HepG2 (cell line): Measurements from ENCODE around the gene WDR82. TPM values are rescaled to one million over a fixed set of nuclear protein-coding genes. Genes with fewer than 3 reads are reported as not detected.

ENCODE experiments used
- CTCF ChIP-seq: sonication (generic); formaldehyde crosslinking; IDR thresholded peaks from 2 replicates; pipeline ENCODE4 v1.5.0; 2020; ENCODE audit warnings: mild to moderate bottlenecking, missing genetic modification reagents, moderate library complexity
- EHMT2 ChIP-seq: fragments of 200-600 bp; sonication (generic); IDR thresholded peaks from 2 replicates; pipeline ENCODE4 v1.7.0; 2017; ENCODE audit warnings: antibody characterized with exemption, low read depth, low read length, borderline replicate concordance
- ETS1 ChIP-seq: sonication (generic); formaldehyde crosslinking; IDR thresholded peaks from 2 replicates; pipeline ENCODE4 v1.4.0; 2020; ENCODE audit warnings: missing genetic modification reagents
- FLYWCH1 ChIP-seq: sonication (generic); formaldehyde crosslinking; IDR thresholded peaks from 2 replicates; pipeline ENCODE4 v1.8.1; 2023; ENCODE audit warnings: mild to moderate bottlenecking, missing genetic modification reagents
- FOSL2 ChIP-seq: sonication (generic); formaldehyde crosslinking; IDR thresholded peaks from 2 replicates; pipeline ENCODE4 v1.4.0; 2020; ENCODE audit warnings: missing genetic modification reagents
- NPAS2 ChIP-seq: sonication (generic); formaldehyde crosslinking; IDR thresholded peaks from 2 replicates; pipeline ENCODE4 v1.8.0; 2022; ENCODE audit warnings: mild to moderate bottlenecking, missing genetic modification reagents, borderline replicate concordance
- SMARCE1 ChIP-seq: fragments of 450-650 bp; IDR thresholded peaks from 2 replicates; pipeline ENCODE4 v1.6.1; 2017; ENCODE audit warnings: borderline replicate concordance
- SRSF1 ChIP-seq: fragments of 200-400 bp; formaldehyde crosslinking; optimal IDR thresholded peaks from 2 replicates; pipeline ENCODE3; 2017; ENCODE audit warnings: mild to moderate bottlenecking, low read depth, low read length, moderate library complexity
- STAT6 ChIP-seq: sonication (generic); formaldehyde crosslinking; IDR thresholded peaks from 2 replicates; pipeline ENCODE4 v1.4.0; 2020; ENCODE audit warnings: missing genetic modification reagents, mild to moderate bottlenecking, borderline replicate concordance
- TAF15 ChIP-seq: fragments of 200-400 bp; formaldehyde crosslinking; IDR thresholded peaks from one replicate; pipeline ENCODE4 v1.6.1; 2018; ENCODE audit warnings: mild to moderate bottlenecking, low read depth, low read length; ENCODE audit not compliant: poor library complexity, severe bottlenecking
- TGIF2 ChIP-seq: IDR thresholded peaks from 2 replicates; pipeline ENCODE4 v1.6.1; 2016; ENCODE audit warnings: control low read depth, missing compliant biosample characterization
- YEATS4 ChIP-seq: sonication (generic); formaldehyde crosslinking; IDR thresholded peaks from 2 replicates; pipeline ENCODE4 v1.4.0; 2020; ENCODE audit warnings: missing genetic modification reagents, borderline replicate concordance
- ZBTB10 ChIP-seq: sonication (generic); formaldehyde crosslinking; IDR thresholded peaks from 2 replicates; pipeline ENCODE4 v1.4.0; 2020; ENCODE audit warnings: missing genetic modification reagents, borderline replicate concordance
- ZNF468 ChIP-seq: sonication (generic); formaldehyde crosslinking; IDR thresholded peaks from 2 replicates; pipeline ENCODE4 v1.8.0; 2022; ENCODE audit warnings: mild to moderate bottlenecking, moderate library complexity, missing genetic modification reagents
- ZNF619 ChIP-seq: sonication (generic); formaldehyde crosslinking; IDR thresholded peaks from 2 replicates; pipeline ENCODE4 v1.4.0; 2020; ENCODE audit warnings: mild to moderate bottlenecking, missing genetic modification reagents
- ZNF687 ChIP-seq: sonication (generic); formaldehyde crosslinking; IDR thresholded peaks from 2 replicates; pipeline ENCODE4 v1.5.1; 2020; ENCODE audit warnings: mild to moderate bottlenecking, missing genetic modification reagents, moderate library complexity
- polyA plus RNA-seq, 8 experiments: library from polyadenylated mRNA; depleted of rRNA in 3 of 8; stranded (reverse) in 7 of 8; unstranded in 1 of 8; fragments of >200 nt; fragmentation: Illumina TruSeq in 4 of 8; extraction: Trizol in 4 of 8; gene quantifications; 2 replicates each; pipeline versions ENCODE4 v1.2.1 to v1.2.3, GENCODE V29; 2011 to 2016; ENCODE audit warnings: low read depth in 4 of 8, missing spikeins in 1 of 8, mixed read lengths in 1 of 8; ENCODE audit not compliant: insufficient read depth in 1 of 8
- total RNA-seq, 5 experiments: library from RNA; depleted of rRNA; stranded (reverse); fragments of >200 nt; fragmentation: Illumina TruSeq; extraction: Trizol; gene quantifications; 2 replicates each; pipeline ENCODE4 v1.2.3, GENCODE V29; 2016; ENCODE audit warnings: low read depth in 1 of 5

WDR82 gene
- total and polyA plus RNA-seq, 2 of the 13 experiments (the other 11 are each of a cell fraction or from before 2014, with no cell fraction given): 39.1 to 59.5 TPM

GRCh38 chr3:52220380-52221026 is 57.9 kb downstream of the WDR82 start (continued):
- peak; percentile 34 for TF ChIP-seq ZNF687
- TF ChIP-seq TGIF2 (CRISPR knock-in tag): 0 out of 2 replicates have a peak, but pooled peaks have one; percentile 23
- no peak for TF ChIP-seq EHMT2
- no peak for TF ChIP-seq SRSF1
- no peak for TF ChIP-seq YEATS4 (CRISPR knock-in tag)
- TF ChIP-seq ETS1 (CRISPR knock-in tag): no peak
- no peak for TF ChIP-seq STAT6 (CRISPR knock-in tag)
- no peak for TF ChIP-seq NPAS2 (CRISPR knock-in tag)
- peak; percentile 29; the same call in 1 of the 2 replicates for TF ChIP-seq FOSL2
- no peak for TF ChIP-seq SMARCE1
- TF ChIP-seq FLYWCH1 (CRISPR knock-in tag): no peak
- TF ChIP-seq CTCF (CRISPR knock-in tag): peak; percentile 94
- TF ChIP-seq ZBTB10 (CRISPR knock-in tag): no peak
- no peak for TF ChIP-seq TAF15
- 0 out of 2 replicates have a peak, but pooled peaks have one; percentile 48 for TF ChIP-seq ZNF619 (CRISPR knock-in tag)
- TF ChIP-seq ZNF468 (CRISPR knock-in tag): no peak
